GM08714 (cell line): Measurements from ENCODE around the gene FXYD2.
"Not testable (repeated sequence)": the region's sequence is repeated elsewhere in the genome, so short reads cannot be mapped to it uniquely, and the experiment has no call there.

Experiments
- H3K4me3 ChIP-seq: fragments of 200-500 bp; sonication (Bioruptor generic); 2 replicates; pipeline ENCODE4 v1.5.1; 2014; ENCODE audit warnings: mild to moderate bottlenecking, low read length, inconsistent platforms
- ZNF274 ChIP-seq: IDR thresholded peaks from 2 replicates; pipeline ENCODE4 v1.6.1; 2012; ENCODE audit warnings: mild to moderate bottlenecking, low read depth, low read length

The FXYD2 gene

DNA sequence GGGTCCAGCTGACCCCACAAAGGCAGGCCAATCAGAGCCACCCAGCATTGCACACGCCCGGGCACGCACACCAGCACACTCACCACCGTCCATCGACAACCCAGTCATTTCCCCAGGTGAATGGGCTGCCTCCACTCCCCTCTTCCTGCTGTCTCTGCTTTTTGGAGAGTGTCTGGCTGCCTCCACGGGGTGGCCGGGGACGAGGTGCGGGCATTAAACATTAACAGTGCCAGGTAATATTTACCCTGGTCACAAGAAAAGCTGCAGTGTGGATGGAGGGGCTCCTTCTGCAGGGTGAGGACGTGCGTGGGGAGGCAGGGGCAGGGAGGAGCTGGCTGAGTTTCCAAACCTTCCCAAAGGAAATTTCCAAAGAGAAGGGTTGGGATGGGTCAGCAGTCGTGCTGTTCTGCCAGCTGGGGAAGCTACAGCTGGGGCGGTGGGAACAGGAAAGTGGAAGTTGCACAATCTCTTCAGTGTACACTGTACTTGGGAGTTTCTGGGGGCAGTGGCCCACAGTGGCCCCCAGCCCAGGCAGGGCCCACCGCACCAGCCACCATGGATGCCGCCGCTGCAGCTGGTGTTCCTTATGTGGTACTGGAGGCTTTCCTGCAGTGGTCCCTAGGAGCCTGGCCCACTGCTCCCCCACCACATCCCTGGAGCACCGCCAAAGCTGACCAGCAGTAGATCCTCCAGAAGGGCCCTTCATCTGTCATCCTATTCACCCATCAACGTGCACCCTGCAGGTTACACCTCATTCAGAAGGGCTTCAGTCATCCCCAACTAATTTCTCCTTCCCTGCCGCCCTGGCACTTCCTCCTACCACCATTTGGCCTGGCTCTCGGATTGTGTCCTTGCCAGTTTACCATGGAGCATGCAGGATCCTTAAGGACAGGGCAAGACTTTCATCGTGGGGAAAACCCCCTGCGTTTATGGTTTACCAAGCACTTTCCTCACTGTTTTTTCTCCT lies at the start of gene FXYD2:
TSS of gene FXYD2 (minus strand) at position 174 of the 967 bp plus-strand sequence. CDS start at position 108, 66 bp downstream.
- no peak for TF ChIP-seq ZNF274
- H3K4me3 ChIP-seq, result peak within 1 kb of the TSS; percentile 0; the same call in 1 of the 2 replicates

DNA sequence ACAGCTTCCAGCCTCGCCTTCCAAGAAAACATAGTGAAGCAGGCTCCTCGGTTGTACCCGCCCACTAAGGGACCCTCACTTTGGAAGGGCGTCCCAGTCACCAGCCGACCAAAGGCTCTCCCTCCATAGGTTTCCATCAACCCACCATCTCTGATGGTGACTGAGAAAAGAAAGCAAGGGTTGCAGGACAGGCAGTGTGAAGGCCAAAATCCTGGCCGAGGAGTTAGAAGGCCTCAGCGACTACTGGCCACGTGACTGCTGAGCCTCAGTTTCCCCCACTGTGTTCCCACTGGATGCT lies 49.2 kb upstream of the FXYD2 start:
- H3K4me3 ChIP-seq, result no peak overlapping the region
- no peak for TF ChIP-seq ZNF274

DNA sequence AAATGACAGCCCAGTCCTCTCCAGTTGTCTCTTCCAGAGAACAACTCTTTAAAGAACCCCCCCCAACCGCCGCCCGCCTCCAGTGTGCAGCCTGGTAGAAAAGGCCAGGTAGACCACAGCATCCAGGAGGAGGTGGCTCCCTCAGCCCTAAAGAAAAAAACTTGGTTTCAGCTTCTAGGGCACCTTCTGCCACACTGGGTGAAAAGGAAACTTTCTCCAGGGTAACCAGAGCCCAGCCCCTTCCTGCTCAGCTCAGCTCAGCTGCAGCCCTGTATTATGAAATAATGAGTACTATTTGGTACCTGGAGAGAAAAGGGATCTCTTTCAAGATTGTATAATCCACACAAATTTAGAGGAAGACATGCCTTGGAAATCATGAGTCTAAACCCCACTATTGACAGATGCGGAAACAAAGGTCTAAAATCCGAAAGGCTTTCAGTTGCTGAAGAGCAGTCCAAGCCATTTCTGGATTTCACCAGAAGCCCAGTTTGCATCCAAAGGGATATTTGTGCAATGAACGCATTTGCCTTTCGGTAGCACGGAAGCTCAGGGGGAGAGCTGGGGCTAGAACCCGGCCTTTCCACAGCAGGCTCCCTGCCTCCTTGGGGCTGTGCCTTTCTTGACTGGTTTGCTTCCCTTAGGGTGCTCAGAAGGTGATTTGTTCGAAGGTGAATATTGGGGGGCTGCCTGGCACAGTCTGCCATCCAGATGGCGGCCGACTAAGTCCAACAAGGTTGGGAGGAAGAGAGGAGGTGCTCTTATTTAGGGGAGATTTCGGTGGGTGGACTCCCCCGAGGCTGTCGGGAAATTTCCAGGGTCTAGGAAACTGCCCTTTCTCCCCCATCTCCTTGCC lies 48.7 kb upstream of the FXYD2 start:
- TF ChIP-seq ZNF274, result no peak
- no peak overlapping the region for H3K4me3 ChIP-seq

DNA sequence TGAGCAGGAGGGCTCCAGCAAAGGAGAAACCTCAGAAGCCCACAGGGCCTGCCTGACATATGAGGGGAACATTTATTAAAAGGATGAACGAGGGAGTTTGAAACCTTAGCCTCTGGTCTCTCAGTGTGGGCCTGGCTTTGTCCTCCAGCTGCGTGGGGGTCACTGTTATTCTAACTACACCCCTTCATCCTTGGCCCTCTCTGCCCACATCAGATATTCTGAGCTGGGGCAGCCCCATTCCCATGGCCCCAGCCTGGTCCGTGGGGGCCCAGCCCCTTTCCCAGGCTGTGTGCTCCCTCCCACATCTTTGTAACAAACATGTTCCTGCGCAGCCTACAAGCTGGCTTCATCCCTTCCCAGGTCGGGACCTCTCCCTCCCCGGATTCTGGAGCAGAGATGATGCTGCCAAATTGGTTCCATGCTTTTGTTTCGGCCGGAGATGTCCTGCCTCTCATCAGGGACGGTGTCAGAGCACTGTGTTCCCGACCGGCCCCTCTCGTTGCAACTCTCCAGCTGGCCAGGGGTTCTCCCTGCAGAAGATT lies 47.9 kb upstream of the FXYD2 start:
- no peak for TF ChIP-seq ZNF274
- no peak overlapping the region for H3K4me3 ChIP-seq

DNA sequence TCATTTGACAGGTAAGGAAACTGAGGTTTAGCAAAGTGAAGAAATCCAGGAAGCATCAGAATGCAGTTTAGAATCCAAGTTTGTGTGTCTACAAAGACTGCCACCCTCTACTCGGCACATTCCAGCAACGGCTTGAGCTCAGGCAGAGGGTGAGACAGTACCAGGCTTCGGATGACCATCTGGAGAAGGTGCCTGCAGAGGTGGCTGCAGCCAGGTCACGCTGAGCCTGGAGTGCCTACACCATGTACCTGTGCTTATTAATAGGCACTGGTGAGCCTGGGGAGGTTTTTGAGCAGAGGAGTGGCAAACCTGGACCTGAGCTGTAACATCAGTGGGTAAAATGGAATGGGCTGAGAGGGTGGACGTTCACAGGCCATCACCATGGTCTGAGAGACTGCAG lies 47.2 kb upstream of the FXYD2 start:
- H3K4me3 ChIP-seq, result no peak overlapping the region
- TF ChIP-seq ZNF274, result no peak

DNA sequence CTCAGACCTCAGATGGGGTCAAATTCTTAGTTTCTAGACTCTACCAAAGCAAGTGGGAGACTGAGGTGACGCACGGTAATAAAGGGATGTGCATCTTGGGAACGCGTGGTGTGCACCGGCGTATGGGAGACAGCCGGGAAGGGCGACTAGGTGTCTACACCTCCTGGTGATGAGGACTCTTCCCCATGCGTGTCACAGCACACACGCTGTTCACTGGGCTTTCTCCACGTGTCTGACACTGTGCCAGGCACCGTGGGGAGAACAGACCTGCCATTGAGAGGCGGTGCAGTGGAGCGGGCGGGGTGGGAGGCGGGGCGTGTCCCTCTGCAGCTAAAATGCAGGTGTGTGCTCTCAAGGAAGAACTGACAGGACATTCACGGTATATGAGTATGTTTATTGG lies 46.6 kb upstream of the FXYD2 start:
- H3K4me3 ChIP-seq, result no peak overlapping the region
- TF ChIP-seq ZNF274, result no peak

DNA sequence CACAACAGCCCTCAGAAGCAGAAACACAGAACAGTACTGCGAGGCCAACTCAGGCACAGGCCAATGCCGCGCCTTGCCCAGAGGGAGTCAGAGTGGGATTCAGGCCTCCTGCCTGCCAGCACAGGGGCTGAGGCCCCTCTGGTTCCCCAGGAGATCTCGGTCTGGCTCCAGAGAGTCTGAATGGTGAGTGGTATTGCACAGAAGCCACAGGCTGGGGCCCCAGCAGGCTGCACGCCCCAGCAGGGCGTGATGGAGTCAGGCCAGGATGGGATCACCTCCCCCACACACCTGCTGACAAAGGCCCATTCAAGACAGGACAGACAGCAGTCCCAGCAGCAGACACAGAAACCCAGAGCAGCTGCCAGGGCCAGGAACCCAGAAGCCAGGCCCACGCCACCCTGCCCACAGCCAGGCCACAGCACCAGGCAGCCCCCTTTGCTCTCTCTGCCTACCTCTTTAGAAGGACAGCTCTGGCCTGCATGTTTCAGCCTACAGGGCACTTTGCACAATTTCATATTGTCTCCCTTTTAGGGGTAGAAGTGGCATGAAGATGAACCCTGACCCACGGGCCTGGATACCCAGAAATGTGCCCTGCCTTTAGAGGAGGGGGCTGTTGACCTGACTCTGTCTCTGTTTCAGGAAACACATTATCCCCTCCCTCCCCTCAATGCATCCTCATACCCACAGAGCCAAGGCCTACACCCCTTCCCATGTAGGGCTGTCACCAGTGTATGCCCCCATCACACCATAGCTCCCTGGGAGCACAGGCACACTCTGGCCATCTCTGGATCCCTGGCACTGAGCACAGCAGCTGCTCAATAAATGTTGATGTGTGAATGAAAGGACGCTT lies 45.8 kb upstream of the FXYD2 start:
- H3K4me3 ChIP-seq, result no peak overlapping the region
- no peak for TF ChIP-seq ZNF274

DNA sequence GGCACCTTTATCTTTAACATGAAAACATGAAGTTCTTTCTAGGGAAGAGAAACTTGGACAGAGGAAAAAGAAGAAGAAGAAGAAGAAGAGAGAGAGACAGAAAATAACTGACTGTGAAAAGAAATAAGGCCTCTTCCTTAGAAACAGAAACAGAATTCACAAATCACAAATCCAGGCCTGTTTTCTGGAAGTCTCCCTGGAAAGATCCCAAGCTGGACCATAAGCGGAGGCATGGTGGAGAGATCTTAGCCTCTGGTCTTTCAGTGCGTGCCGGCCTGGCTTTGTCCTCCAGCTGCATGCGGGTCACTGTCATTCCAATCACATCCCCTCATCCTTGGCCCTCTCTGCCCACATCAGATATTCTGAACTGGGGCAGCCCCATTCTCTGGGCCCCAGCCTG lies 45.1 kb upstream of the FXYD2 start:
- no peak for TF ChIP-seq ZNF274
- no peak overlapping the region for H3K4me3 ChIP-seq

DNA sequence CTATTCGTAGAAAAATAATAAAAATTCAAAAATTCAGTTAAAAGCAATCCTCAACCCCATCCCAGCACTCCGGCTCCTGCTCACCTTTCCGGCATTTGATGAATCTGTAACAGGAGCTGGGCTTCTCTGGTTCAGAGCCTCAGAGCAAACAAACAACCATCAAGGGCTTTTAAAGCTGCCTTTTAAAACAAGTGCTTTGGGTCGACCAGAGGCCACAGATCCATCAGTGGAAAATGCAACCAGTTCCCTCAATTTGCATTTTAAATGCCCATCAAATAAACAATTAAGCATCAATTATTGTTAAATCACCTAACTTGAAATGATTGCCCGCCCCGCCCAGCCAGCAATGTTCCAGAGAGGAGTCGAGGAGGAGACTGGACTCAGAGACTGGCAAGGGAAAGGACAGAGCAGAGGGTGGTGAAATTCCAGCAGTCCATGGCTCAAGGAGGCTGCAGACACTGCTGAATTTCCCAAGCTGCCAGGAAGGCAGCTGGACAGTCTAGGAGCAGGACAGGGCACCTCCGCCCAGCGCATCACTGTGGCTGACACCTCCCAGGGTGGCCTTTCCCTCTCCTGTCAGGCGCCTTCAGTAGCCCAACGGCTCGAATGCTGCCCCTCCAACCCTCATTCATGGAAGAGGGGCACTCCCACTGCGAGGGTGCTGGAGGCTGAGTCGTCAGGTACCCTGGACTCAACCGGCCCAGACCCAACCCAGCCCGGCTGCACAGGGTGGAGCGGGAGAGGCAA lies 44.4 kb upstream of the FXYD2 start:
- TF ChIP-seq ZNF274, result no peak

DNA sequence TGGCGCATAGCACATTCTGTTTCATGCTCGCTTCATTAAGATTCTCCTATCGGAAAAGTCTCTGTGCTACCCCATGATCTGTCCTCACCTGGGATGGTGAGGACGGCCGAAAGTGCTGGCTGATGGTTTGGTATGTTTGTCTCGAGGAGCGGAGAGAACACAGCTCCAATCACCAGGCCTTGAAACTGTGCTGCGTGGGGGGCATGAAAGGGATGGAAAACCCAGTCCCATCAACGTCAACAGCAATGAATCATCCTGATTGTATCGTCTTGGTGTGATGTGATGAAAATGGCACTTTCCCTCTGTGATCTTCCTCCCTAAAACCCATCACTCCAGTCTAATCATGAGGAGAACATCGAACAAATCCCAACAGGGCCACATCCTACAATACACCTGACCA lies 43.5 kb upstream of the FXYD2 start:
- no peak overlapping the region for H3K4me3 ChIP-seq
- TF ChIP-seq ZNF274, result no peak

More for the DNA sequence above, 44.4 kb upstream of the FXYD2 start:
- no peak overlapping the region for H3K4me3 ChIP-seq

DNA sequence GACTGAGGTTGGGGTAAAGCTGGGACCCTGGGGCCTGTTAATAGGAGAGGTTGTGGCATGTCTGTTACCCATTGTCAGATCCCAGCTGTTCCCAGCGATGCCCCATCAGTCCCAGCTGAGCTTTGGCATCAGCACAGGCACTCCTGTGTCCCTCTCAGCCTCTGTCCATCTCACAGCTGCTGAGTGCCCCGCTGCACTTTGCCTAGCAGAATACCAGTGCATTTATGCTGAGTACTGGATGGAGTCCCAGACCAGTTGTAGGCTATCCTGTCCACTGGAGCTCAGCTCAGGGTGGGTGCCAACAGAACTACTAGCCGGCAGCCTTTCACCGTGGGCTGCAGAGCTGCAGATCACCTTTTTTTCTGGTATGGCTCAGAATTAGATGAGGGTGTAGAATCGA lies 42.0 kb upstream of the FXYD2 start:
- no peak for TF ChIP-seq ZNF274
- H3K4me3 ChIP-seq, result no peak overlapping the region

DNA sequence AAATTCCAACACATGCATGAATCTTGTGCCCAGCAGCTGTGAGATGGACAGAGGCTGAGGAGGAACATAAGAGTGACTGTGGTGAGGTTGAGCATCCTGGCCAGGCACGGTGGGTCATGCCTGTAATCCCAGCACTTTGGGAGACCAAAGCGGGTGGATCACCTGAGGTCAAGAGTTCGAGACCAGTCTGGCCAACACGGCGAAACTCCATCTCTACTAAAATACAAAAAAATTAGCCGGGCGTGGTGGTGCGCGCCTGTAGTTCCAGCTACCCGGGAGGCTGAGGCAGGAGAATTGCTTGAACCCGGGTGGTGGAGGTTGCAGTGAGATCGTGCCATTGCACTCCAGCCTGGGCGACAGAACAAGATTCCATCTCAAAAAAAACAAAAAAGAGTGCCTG lies 41.0 kb upstream of the FXYD2 start:
- H3K4me3 ChIP-seq, result not testable (repeated sequence)

DNA sequence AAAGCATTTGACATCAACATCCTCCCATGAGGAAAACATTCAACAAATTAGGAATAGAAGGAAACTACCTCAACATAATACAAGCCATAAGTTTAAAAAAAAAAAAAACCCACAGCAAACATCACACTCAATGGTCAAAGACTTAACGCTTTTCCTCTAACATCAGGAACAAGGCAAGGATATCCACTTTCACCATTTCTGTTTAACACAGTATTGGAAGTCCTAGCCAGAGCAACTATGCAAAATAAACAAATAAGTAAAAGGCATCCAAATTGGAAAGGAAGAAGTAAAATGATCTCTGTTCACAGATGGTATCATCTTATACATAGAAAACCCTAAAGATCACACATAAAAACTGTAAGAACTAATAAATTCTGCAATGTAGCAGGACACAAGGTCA lies 38.8 kb upstream of the FXYD2 start:
- H3K4me3 ChIP-seq, result no peak overlapping the region
- no peak for TF ChIP-seq ZNF274
